Thoracic aorta (tissue), 2 donors: ENCODE measurements around the gene STARD7. TPM values are rescaled to one million over a fixed set of nuclear protein-coding genes. Genes with fewer than 3 reads are reported as not detected.
A peak's percentile ranks its signal among the peaks of the same experiment; 100 is the strongest.

Source experiments
- ATAC-seq: fragments of 150-250 bp; one replicate; pipeline ENCODE4 v1.8.0; 2017; ENCODE audit warnings: low read depth; ENCODE audit not compliant: insufficient number of reproducible peaks, low FRiP score
- DNase-seq: peaks from one replicate; pipeline ENCODE4 v3.0.0-alpha.2; 2020; ENCODE audit warnings: low spot score
- H3K27ac ChIP-seq, 2 donors: fragments of 200-600 bp; sonication (generic); 1 replicate in 1 of 2; 2 replicates in 1 of 2; pipeline ENCODE4 v1.5.1; 2016; ENCODE audit warnings: mild to moderate bottlenecking in 2 of 2, moderate library complexity in 2 of 2
- H3K27me3 ChIP-seq: fragments of 200-600 bp; sonication (generic); replicated peaks from 2 replicates; pipeline ENCODE4 v1.6.0; 2016; ENCODE audit warnings: mild to moderate bottlenecking; ENCODE audit not compliant: insufficient read depth
- H3K36me3 ChIP-seq: fragments of 200-600 bp; sonication (generic); one replicate; pipeline ENCODE4 v1.5.1; 2016
- H3K4me1 ChIP-seq, 2 donors: fragments of 200-600 bp; sonication (generic); 1 replicate in 1 of 2; 2 replicates in 1 of 2; pipeline versions ENCODE4 v1.5.1 to v1.6.0; 2016; ENCODE audit warnings: low read depth in 2 of 2, mild to moderate bottlenecking in 1 of 2; ENCODE audit not compliant: control insufficient read depth in 1 of 2
- H3K4me3 ChIP-seq: fragments of 200-600 bp; sonication (generic); 2 replicates; pipeline ENCODE4 v1.5.1; 2016; ENCODE audit warnings: mild to moderate bottlenecking
- H3K9me3 ChIP-seq: fragments of 200-600 bp; sonication (generic); 2 replicates; pipeline ENCODE4 v1.5.1; 2016
- CTCF ChIP-seq: fragments of 200-600 bp; sonication (generic); IDR thresholded peaks from one replicate; pipeline ENCODE4 v1.5.1; 2019; ENCODE audit warnings: antibody characterized with exemption
- total RNA-seq, 2 donors: library from RNA; depleted of rRNA; stranded (reverse); fragments of >200 nt; gene quantifications; one replicate each; pipeline versions ENCODE4 v1.1.0 to v1.2.3, GENCODE V29; 2016

The STARD7 gene
- total RNA-seq, 2 donors from 2014 or later, result 68.1 to 135 TPM

- DNase-seq, result no peak
- Histone ChIP-seq H3K27ac (peak overlapping the region; percentile 69 to 73), H3K4me1 (peaks cover 21 to 57% of the 10 kb centered on the region in 2 donors), H3K27me3 (no peaks in the 10 kb centered on the region), H3K9me3 (no peaks in the 10 kb centered on the region), H3K4me3 (peak overlapping the region; percentile 77), H3K36me3 (no peaks in the 10 kb centered on the region)
- no peak for TF ChIP-seq CTCF
- no peak for ATAC-seq
Observed at GRCh38 chr2:96146153-96146880, 62.3 kb downstream of the STARD7 start.

- peak overlapping the region; percentile 69 to 73 for H3K27ac ChIP-seq
- peaks cover 21 to 57% of the 10 kb centered on the region in 2 donors for H3K4me1 ChIP-seq
- H3K4me3 ChIP-seq, result peak overlapping the region; percentile 77
- TF ChIP-seq CTCF, result no peak
- H3K9me3 ChIP-seq, result no peaks in the 10 kb centered on the region
- H3K27me3 ChIP-seq, result no peaks in the 10 kb centered on the region
- ATAC-seq, result no peak
- no peaks in the 10 kb centered on the region for H3K36me3 ChIP-seq
- DNase-seq, result no peak
Observed at GRCh38 chr2:96145848-96146152, 62.8 kb downstream of the STARD7 start.

- Histone ChIP-seq H3K36me3 (no peaks in the 10 kb centered on the region), H3K4me3 (peak within 1 kb of the TSS; percentile 77), H3K27ac (peak within 1 kb of the TSS; percentile 69 to 73), H3K4me1 (peaks cover 21 to 57% of the 10 kb centered on the region in 2 donors), H3K9me3 (no peaks in the 10 kb centered on the region), H3K27me3 (no peaks in the 10 kb centered on the region)
- ATAC-seq (peak; percentile 34), DNase-seq (peak; percentile 39)
- no peak for TF ChIP-seq CTCF
Observed at GRCh38 chr2:96145036-96145847, 63.4 kb downstream of the STARD7 start, which contains the start of gene DUSP2. Gene DUSP2, minus strand, starts transcription at chr2:96145440. Its CDS starts 86 bp downstream, at chr2:96145354.

- Histone ChIP-seq H3K9me3 (no peaks in the 10 kb centered on the region), H3K4me3 (peak overlapping the region; percentile 77), H3K4me1 (peaks cover 21 to 57% of the 10 kb centered on the region in 2 donors), H3K27ac (peak overlapping the region in 1 of 2 donors; percentile 69), H3K27me3 (no peaks in the 10 kb centered on the region), H3K36me3 (no peaks in the 10 kb centered on the region)
- no peak for ATAC-seq
- no peak for TF ChIP-seq CTCF
- DNase-seq, result no peak
Observed at GRCh38 chr2:96144481-96145035, 64.1 kb downstream of the STARD7 start.
